OCI-LY1 (cell line): ENCODE results near the gene DLG5.
"Not testable (repeated sequence)": the region's sequence is repeated elsewhere in the genome, so short reads cannot be mapped to it uniquely, and the experiment has no call there.

Experiments used
- H2AFZ ChIP-seq: fragments of 200-600 bp; sonication (generic), shearing (Covaris generic); 2 replicates; pipeline ENCODE4 v1.6.0; 2014; ENCODE audit warnings: antibody characterized with exemption, mild to moderate bottlenecking, low read length
- H3F3A ChIP-seq: fragments of 200-600 bp; sonication (generic), shearing (Covaris generic); 2 replicates; pipeline ENCODE4 v1.6.0; 2014; ENCODE audit warnings: mild to moderate bottlenecking, antibody characterized with exemption, low read length, moderate library complexity; ENCODE audit not compliant: insufficient read depth
- H3K27ac ChIP-seq: fragments of 200-600 bp; sonication (generic); 2 replicates; pipeline ENCODE4 v1.5.1; 2014; ENCODE audit warnings: low read length, mixed run types, mild to moderate bottlenecking, low read depth; ENCODE audit not compliant: poor library complexity, severe bottlenecking
- H3K27me3 ChIP-seq: fragments of 200-600 bp; sonication (generic); 2 replicates; pipeline ENCODE4 v1.6.0; 2014; ENCODE audit warnings: antibody characterized with exemption, mild to moderate bottlenecking, low read length, moderate library complexity; ENCODE audit not compliant: insufficient read depth
- H3K36me3 ChIP-seq: fragments of 200-600 bp; sonication (generic); 2 replicates; pipeline ENCODE4 v1.6.1; 2014; ENCODE audit warnings: mild to moderate bottlenecking, antibody characterized with exemption, low read length, moderate library complexity, mixed read lengths; ENCODE audit not compliant: insufficient read depth
- H3K4me1 ChIP-seq: fragments of 200-600 bp; sonication (generic); 2 replicates; pipeline ENCODE4 v1.5.1; 2014; ENCODE audit warnings: mild to moderate bottlenecking, low read length, moderate library complexity; ENCODE audit not compliant: insufficient read depth, severe bottlenecking
- H3K4me2 ChIP-seq: fragments of 200-600 bp; sonication (generic), shearing (Covaris generic); 2 replicates; pipeline ENCODE4 v1.6.1; 2014; ENCODE audit warnings: low read length
- H3K4me3 ChIP-seq: fragments of 200-600 bp; sonication (generic); 2 replicates; pipeline ENCODE4 v1.5.1; 2014; ENCODE audit warnings: low read length, low read depth, mild to moderate bottlenecking, mixed read lengths; ENCODE audit not compliant: poor library complexity, severe bottlenecking
- H3K79me2 ChIP-seq: fragments of 200-600 bp; shearing (Covaris generic); 2 replicates; pipeline ENCODE4 v1.6.1; 2016; ENCODE audit warnings: mixed run types, low read length, mixed read lengths; ENCODE audit not compliant: insufficient read depth
- H3K9ac ChIP-seq: fragments of 200-600 bp; sonication (generic), shearing (Covaris generic); 2 replicates; pipeline ENCODE4 v1.6.1; 2014; ENCODE audit warnings: mild to moderate bottlenecking, low read length, mixed read lengths
- H3K9me2 ChIP-seq: fragments of 200-600 bp; sonication (generic), shearing (Covaris generic); 2 replicates; pipeline ENCODE4 v1.6.1; 2014; ENCODE audit warnings: low read depth, mild to moderate bottlenecking, low read length, mixed read lengths
- H3K9me3 ChIP-seq: fragments of 200-600 bp; shearing (Covaris generic); 2 replicates; pipeline ENCODE4 v1.6.1; 2014; ENCODE audit warnings: low read length, mixed read lengths
- H4K20me1 ChIP-seq: fragments of 200-600 bp; sonication (generic), shearing (Covaris generic); 2 replicates; pipeline ENCODE4 v1.6.0; 2016; ENCODE audit warnings: mild to moderate bottlenecking, low read length; ENCODE audit not compliant: insufficient read depth
- EZH2 ChIP-seq: fragments of 200-600 bp; sonication (generic), shearing (Covaris generic); IDR thresholded peaks from 2 replicates; pipeline ENCODE4 v1.8.0; 2017; ENCODE audit warnings: borderline replicate concordance, mixed run types, mild to moderate bottlenecking, antibody characterized with exemption, low read length, moderate library complexity, mixed read lengths
- TF ChIP-seq, protein P1 (sequence below): fragments of 200-600 bp; sonication (generic), shearing (Covaris generic); IDR thresholded peaks from 2 replicates; pipeline ENCODE4 v1.5.1; 2017; ENCODE audit warnings: mild to moderate bottlenecking, antibody characterized with exemption, low read length, moderate library complexity, mixed read lengths

Gene DLG5

DNA sequence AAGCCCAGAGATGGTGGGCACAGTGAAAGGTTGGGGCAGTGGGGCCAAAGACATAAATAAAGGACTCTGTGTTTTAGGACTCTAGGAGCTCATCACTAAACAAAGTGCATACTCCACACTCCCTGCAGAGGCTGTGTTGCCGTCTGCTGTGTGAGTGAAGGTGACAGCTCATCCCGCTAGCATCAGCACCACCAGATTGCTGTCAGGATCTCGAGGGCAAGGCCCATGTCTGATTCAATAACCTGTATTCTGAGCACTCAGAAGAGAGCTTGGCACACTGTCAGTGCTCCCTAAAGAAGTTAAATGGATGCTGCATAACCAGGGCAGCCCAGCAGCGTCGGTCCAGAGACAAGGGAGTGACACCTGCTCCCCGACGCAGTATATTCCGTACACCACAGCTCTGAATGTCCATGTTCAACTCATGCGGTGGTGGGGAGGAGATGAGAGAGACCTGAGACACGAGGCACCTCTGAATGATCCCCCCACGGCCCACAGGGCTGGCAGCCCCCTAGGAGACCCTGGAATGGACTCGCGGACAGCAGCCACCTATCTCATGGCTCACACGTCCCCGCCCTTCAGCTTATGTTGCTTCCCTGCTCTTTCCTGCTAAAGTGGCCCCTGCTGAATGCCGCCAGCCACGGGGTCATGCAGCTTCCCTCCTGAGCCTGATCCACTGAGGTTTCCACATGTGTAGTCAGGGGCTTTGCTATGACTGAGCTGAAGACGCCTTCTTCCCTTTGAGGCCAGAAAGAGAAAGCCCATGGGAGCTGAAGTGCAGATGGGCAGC lies 156.3 kb downstream of the DLG5 start:
- Histone ChIP-seq H3K4me3 (no peak overlapping the region), H3F3A (no peaks in the 10 kb centered on the region), H3K9me2 (no peaks in the 10 kb centered on the region), H3K4me2 (no peak overlapping the region), H3K9ac (no peak overlapping the region), H3K27ac (no peak overlapping the region), H4K20me1 (no peaks in the 10 kb centered on the region), H3K4me1 (no peaks in the 10 kb centered on the region), H3K9me3 (no peaks in the 10 kb centered on the region), H3K36me3 (no peaks in the 10 kb centered on the region), H2AFZ (no peak overlapping the region), H3K27me3 (no peaks in the 10 kb centered on the region), H3K79me2 (no peaks in the 10 kb centered on the region)
- TF ChIP-seq, protein P1, sequence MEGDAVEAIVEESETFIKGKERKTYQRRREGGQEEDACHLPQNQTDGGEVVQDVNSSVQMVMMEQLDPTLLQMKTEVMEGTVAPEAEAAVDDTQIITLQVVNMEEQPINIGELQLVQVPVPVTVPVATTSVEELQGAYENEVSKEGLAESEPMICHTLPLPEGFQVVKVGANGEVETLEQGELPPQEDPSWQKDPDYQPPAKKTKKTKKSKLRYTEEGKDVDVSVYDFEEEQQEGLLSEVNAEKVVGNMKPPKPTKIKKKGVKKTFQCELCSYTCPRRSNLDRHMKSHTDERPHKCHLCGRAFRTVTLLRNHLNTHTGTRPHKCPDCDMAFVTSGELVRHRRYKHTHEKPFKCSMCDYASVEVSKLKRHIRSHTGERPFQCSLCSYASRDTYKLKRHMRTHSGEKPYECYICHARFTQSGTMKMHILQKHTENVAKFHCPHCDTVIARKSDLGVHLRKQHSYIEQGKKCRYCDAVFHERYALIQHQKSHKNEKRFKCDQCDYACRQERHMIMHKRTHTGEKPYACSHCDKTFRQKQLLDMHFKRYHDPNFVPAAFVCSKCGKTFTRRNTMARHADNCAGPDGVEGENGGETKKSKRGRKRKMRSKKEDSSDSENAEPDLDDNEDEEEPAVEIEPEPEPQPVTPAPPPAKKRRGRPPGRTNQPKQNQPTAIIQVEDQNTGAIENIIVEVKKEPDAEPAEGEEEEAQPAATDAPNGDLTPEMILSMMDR: no peak
- TF ChIP-seq EZH2: no peak

DNA sequence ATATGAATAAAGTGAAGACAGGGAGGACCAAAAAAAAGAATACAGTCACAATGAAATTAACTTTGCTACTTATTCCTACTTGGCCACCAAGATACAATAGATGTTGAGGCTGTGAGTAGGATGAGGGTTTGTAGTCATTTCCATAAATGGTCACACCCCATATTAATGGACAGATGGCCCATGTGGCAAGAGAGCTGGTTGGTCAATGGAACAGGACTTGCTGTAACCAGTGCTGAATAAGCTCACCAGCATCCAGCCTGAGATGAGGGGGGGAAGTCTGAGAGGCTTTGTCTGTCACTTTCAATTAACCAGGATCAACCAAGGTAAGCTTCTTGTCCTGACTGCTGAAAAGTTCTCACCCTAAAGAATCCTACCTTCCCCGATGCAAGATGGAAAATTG lies 158.5 kb downstream of the DLG5 start:
- Histone ChIP-seq H3K27ac (no peak overlapping the region), H3K79me2 (no peaks in the 10 kb centered on the region), H3K9me2 (no peaks in the 10 kb centered on the region), H3K4me1 (no peaks in the 10 kb centered on the region), H2AFZ (no peak overlapping the region), H3K9me3 (no peaks in the 10 kb centered on the region), H3K9ac (no peak overlapping the region), H4K20me1 (no peaks in the 10 kb centered on the region), H3K4me3 (no peak overlapping the region), H3F3A (no peaks in the 10 kb centered on the region), H3K4me2 (no peak overlapping the region), H3K36me3 (no peaks in the 10 kb centered on the region), H3K27me3 (no peaks in the 10 kb centered on the region)
- TF ChIP-seq, protein P1: no peak
- no peak for TF ChIP-seq EZH2

DNA sequence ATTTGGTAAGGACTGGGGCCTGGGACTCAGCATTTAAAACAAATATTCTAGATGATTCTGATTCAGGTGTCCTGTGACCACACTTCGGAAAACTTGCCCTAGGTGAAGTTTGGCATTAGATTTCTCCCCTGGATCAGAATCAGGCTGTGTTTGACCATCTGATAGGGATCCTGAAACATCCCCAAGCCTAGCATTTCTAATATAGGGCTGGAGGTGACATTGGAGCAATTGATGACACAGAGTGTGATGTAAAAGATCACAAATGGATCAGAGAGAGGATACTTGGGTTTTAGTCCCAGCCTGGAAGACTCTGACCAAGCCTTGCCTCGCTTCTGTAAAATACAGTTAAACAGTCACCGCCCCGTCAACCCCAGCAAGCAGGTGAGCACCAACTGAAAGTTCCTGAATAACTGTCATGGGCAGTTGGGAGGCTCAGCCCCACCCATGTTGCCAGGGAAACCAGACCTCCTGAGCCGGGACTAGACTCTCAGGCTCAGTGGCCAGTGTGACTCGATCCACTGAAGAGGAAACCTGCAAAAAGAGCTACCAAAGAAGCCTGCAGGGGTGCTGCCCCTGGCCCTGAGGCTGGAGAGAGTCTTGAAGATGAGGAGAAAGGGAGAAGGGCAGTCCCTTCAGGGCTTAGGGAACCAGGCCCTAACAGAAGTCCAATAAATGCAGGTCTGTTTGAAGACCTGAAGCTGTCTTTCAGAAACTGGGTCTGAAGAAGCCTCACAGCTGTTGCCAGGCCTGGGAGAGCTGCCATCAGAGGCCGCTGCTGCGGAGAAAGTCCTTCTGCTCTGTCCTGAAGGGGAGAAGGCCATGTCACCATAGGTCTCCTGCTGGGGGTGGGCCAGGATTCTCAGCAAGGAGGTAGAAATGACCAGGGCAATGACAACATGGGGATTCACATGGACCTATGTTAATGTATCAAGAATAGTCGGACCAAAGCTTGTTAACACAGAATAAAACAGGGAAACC lies 162.8 kb downstream of the DLG5 start:
- no peaks in the 10 kb centered on the region for H3K36me3 ChIP-seq
- no peak overlapping the region for H3K9ac ChIP-seq
- no peaks in the 10 kb centered on the region for H3K79me2 ChIP-seq
- TF ChIP-seq, protein P1: no peak
- no peak for TF ChIP-seq EZH2
- no peaks in the 10 kb centered on the region for H3K27me3 ChIP-seq
- H3K4me3 ChIP-seq: no peak overlapping the region
- no peaks in the 10 kb centered on the region for H3F3A ChIP-seq
- no peaks in the 10 kb centered on the region for H3K9me3 ChIP-seq
- no peak overlapping the region for H3K4me2 ChIP-seq
- no peaks in the 10 kb centered on the region for H3K9me2 ChIP-seq
- no peak overlapping the region for H2AFZ ChIP-seq
- H3K27ac ChIP-seq: no peak overlapping the region
- H4K20me1 ChIP-seq: no peaks in the 10 kb centered on the region
- H3K4me1 ChIP-seq: no peaks in the 10 kb centered on the region

DNA sequence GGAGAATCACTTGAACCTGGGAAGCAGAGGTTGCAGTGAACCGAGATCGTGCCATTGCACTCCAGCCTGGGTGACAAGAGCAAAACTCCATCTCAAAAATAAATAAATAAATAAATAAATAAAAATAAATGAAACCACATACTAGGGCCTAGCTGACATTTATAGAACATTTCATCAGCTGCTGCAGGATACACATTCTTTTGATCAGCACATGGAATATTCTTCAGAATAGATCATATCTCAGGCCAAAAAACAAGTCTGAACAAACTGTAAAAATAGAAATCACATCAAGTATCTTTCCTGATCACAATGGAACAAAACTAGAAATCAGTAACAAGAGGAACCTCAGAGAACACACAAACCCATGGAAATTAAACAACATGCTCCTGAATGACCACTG lies 168.1 kb downstream of the DLG5 start:
- not testable (repeated sequence) for H3K36me3 ChIP-seq, H3K4me2 ChIP-seq

More for the DNA sequence above, 168.1 kb downstream of the DLG5 start:
- not testable (repeated sequence) for H3K4me3 ChIP-seq, H2AFZ ChIP-seq, H3K9me2 ChIP-seq, H3K27ac ChIP-seq, H3F3A ChIP-seq, H3K9ac ChIP-seq, H3K79me2 ChIP-seq, H3K9me3 ChIP-seq, H3K4me1 ChIP-seq, H3K27me3 ChIP-seq, H4K20me1 ChIP-seq
